ENCODE results near the gene CFAP410.

- TF ChIP-seq POLR2AphosphoS5 (IDR thresholded peaks at IDR 0.05; ENCODE audit: insufficient read depth in 1 of 2, low read depth in 1 of 2) = no peak
- TF ChIP-seq POLR2A (IDR thresholded peaks at IDR 0.05) = no peak
Observed at GRCh38 chr21:44283948-44284347, 55.2 kb downstream of the CFAP410 start.

Measured in vagina (tissue), 2 donors.